K562 (cell line): ENCODE data around the gene RARRES2. TPM values are rescaled to one million over a fixed set of nuclear protein-coding genes. Genes with fewer than 3 reads are reported as not detected.

Experiments
- CBX2 ChIP-seq: fragments of 200-600 bp; sonication (generic); IDR thresholded peaks from one replicate; pipeline ENCODE4 v1.6.1; 2012; ENCODE audit warnings: mild to moderate bottlenecking, low read length, inconsistent platforms; ENCODE audit not compliant: insufficient read depth, poor library complexity, severe bottlenecking
- ELF2 ChIP-seq: fragments of 250-450 bp; sonication (Bioruptor Pico); IDR thresholded peaks from 2 replicates; pipeline ENCODE4 v1.5.0; 2021; ENCODE audit warnings: mild to moderate bottlenecking
- GATAD2A ChIP-seq: fragments of 450-650 bp; IDR thresholded peaks from 2 replicates; pipeline ENCODE4 v1.6.1; 2017
- MTF1 ChIP-seq: fragments of 250-450 bp; sonication (Bioruptor Pico); IDR thresholded peaks from 2 replicates; pipeline ENCODE4 v1.9.0; 2021; ENCODE audit warnings: moderate library complexity, mild to moderate bottlenecking, inconsistent platforms, borderline replicate concordance
- NR2F6 ChIP-seq: fragments of 450-650 bp; formaldehyde crosslinking; IDR thresholded peaks from 2 replicates; pipeline ENCODE4 v1.4.0; 2020; ENCODE audit warnings: mild to moderate bottlenecking
- PTRF ChIP-seq: fragments of 450-650 bp; IDR thresholded peaks from 2 replicates; pipeline ENCODE4 v1.6.1; 2016; ENCODE audit warnings: mild to moderate bottlenecking, missing genetic modification characterization, missing compliant biosample characterization
- PURB ChIP-seq: sonication (generic); formaldehyde crosslinking; IDR thresholded peaks from 2 replicates; pipeline ENCODE4 v1.9.0; 2021; ENCODE audit warnings: low read depth, mild to moderate bottlenecking, missing genetic modification reagents
- RBBP5 ChIP-seq: fragments of 200-600 bp; sonication (generic); IDR thresholded peaks from 2 replicates; pipeline ENCODE4 v1.6.1; 2012; ENCODE audit warnings: borderline replicate concordance, mild to moderate bottlenecking, low read length, control low read depth, inconsistent platforms; ENCODE audit not compliant: insufficient read depth, poor library complexity, severe bottlenecking
- TAF1 ChIP-seq: IDR thresholded peaks from 2 replicates; pipeline ENCODE4 v1.6.1; 2011; ENCODE audit warnings: mild to moderate bottlenecking, low read length, moderate library complexity; ENCODE audit not compliant: insufficient read depth, control insufficient read depth, severe bottlenecking; ENCODE audit errors: extremely low read depth
- TEAD4 ChIP-seq, 2 experiments: sonication (generic) in 1 of 2; formaldehyde crosslinking in 1 of 2; IDR thresholded peaks; 2 replicates each; pipeline versions ENCODE4 v1.6.1 to v1.8.0; 2012 to 2022; ENCODE audit warnings: borderline replicate concordance in 1 of 2, inconsistent platforms in 1 of 2, low read length in 1 of 2, mild to moderate bottlenecking in 1 of 2, missing genetic modification reagents in 1 of 2
- TGIF2 ChIP-seq: sonication (generic); formaldehyde crosslinking; IDR thresholded peaks from 2 replicates; pipeline ENCODE4 v1.8.1; 2022; ENCODE audit warnings: mild to moderate bottlenecking, missing genetic modification reagents, moderate library complexity
- ZBTB8A ChIP-seq: fragments of 450-650 bp; IDR thresholded peaks from 2 replicates; pipeline ENCODE4 v1.6.1; 2018; ENCODE audit warnings: mild to moderate bottlenecking, moderate library complexity; ENCODE audit not compliant: partially characterized antibody
- ZKSCAN8 ChIP-seq: fragments of 200-800 bp; sonication (Bioruptor generic); IDR thresholded peaks from 2 replicates; pipeline ENCODE4 v1.6.1; 2016; ENCODE audit warnings: missing genetic modification characterization, missing compliant biosample characterization
- ZNF253 ChIP-seq: fragments of 250-450 bp; sonication (Bioruptor Pico); conservative IDR thresholded peaks from 2 replicates; pipeline ENCODE4 v1.6.1; 2021; ENCODE audit warnings: mild to moderate bottlenecking
- ZNF655 ChIP-seq: fragments of 250-450 bp; sonication (Bioruptor Pico); IDR thresholded peaks from 2 replicates; pipeline ENCODE4 v1.5.0; 2021
- polyA plus RNA-seq, 8 experiments: library from polyadenylated mRNA; depleted of rRNA in 4 of 8; stranded (reverse) in 5 of 8; unstranded in 3 of 8; fragments of >200 nt; fragmentation: Nextera tagmentation in 2 of 8; fragmentation: Illumina TruSeq in 1 of 8; extraction: Ambion mirVana in 2 of 8; extraction: Trizol in 1 of 8; gene quantifications; 2 replicates each; pipeline versions ENCODE4 v1.2.1 to v1.2.3, GENCODE V29; 2011 to 2014; ENCODE audit warnings: inconsistent platforms in 1 of 8, missing spikeins in 1 of 8
- total RNA-seq, 7 experiments: library from RNA; depleted of rRNA in 6 of 7; stranded (reverse); fragments of >200 nt in 6 of 7; fragmentation: Illumina TruSeq in 2 of 7; extraction: Trizol in 2 of 7; gene quantifications; 2 replicates each; pipeline versions ENCODE4 v1.2.1 to v1.2.3, GENCODE V29; 2011 to 2021; ENCODE audit warnings: low replicate concordance in 1 of 7
- TF ChIP-seq, protein P1 (sequence below): IDR thresholded peaks from 2 replicates; pipeline ENCODE4 v1.6.1; 2014; ENCODE audit warnings: antibody characterized with exemption
- TF ChIP-seq, protein P2 (sequence below): fragments of 250-450 bp; sonication (Bioruptor Pico); IDR thresholded peaks from 2 replicates; pipeline ENCODE4 v1.5.0; 2022; ENCODE audit warnings: mild to moderate bottlenecking
- TF ChIP-seq, protein P3 (sequence below): fragments of 450-650 bp; IDR thresholded peaks from one replicate; pipeline ENCODE4 v1.6.1; 2018; ENCODE audit warnings: mild to moderate bottlenecking, moderate library complexity; ENCODE audit not compliant: partially characterized antibody

Gene RARRES2
- total and polyA plus RNA-seq, 9 of the 15 experiments (the other 6 are each of a cell fraction or from before 2014, with no cell fraction given): 0.11 to 1.7 (median 0.23) TPM; not detected in 6

- TF ChIP-seq, protein P1, sequence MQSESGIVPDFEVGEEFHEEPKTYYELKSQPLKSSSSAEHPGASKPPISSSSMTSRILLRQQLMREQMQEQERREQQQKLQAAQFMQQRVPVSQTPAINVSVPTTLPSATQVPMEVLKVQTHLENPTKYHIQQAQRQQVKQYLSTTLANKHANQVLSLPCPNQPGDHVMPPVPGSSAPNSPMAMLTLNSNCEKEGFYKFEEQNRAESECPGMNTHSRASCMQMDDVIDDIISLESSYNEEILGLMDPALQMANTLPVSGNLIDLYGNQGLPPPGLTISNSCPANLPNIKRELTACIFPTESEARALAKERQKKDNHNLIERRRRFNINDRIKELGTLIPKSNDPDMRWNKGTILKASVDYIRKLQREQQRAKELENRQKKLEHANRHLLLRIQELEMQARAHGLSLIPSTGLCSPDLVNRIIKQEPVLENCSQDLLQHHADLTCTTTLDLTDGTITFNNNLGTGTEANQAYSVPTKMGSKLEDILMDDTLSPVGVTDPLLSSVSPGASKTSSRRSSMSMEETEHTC: no peak
- TF ChIP-seq ZNF655 (CRISPR knock-in tag) (no peak), PURB (CRISPR knock-in tag) (no peak), ZBTB8A (no peak), ZKSCAN8 (no peak), NR2F6 (CRISPR knock-in tag) (no peak), RBBP5 (peak; percentile 64), CBX2 (no peak), TGIF2 (CRISPR knock-in tag) (no peak), GATAD2A (no peak), PTRF (tag) (no peak), TEAD4 (IDR thresholded peaks at IDR 0.05; ENCODE audit: low read length) (no peak; the same call in 1 of the 2 replicates), TEAD4 (CRISPR knock-in tag; IDR thresholded peaks at IDR 0.05; ENCODE audit: borderline replicate concordance) (no peak), ZNF253 (CRISPR knock-in tag) (no peak), MTF1 (no peak), ELF2 (CRISPR knock-in tag) (no peak), TAF1 (no peak)
- TF ChIP-seq, protein P2, sequence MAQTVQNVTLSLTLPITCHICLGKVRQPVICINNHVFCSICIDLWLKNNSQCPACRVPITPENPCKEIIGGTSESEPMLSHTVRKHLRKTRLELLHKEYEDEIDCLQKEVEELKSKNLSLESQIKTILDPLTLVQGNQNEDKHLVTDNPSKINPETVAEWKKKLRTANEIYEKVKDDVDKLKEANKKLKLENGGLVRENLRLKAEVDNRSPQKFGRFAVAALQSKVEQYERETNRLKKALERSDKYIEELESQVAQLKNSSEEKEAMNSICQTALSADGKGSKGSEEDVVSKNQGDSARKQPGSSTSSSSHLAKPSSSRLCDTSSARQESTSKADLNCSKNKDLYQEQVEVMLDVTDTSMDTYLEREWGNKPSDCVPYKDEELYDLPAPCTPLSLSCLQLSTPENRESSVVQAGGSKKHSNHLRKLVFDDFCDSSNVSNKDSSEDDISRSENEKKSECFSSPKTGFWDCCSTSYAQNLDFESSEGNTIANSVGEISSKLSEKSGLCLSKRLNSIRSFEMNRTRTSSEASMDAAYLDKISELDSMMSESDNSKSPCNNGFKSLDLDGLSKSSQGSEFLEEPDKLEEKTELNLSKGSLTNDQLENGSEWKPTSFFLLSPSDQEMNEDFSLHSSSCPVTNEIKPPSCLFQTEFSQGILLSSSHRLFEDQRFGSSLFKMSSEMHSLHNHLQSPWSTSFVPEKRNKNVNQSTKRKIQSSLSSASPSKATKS: no peak
- TF ChIP-seq, protein P3, sequence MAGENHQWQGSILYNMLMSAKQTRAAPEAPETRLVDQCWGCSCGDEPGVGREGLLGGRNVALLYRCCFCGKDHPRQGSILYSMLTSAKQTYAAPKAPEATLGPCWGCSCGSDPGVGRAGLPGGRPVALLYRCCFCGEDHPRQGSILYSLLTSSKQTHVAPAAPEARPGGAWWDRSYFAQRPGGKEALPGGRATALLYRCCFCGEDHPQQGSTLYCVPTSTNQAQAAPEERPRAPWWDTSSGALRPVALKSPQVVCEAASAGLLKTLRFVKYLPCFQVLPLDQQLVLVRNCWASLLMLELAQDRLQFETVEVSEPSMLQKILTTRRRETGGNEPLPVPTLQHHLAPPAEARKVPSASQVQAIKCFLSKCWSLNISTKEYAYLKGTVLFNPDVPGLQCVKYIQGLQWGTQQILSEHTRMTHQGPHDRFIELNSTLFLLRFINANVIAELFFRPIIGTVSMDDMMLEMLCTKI: no peak
Measured at GRCh38 chr7:150379441-150380379, 38.3 kb upstream of the RARRES2 start (continued).
